ENCODE results near the gene CAPZB. TPM values are rescaled to one million over a fixed set of nuclear protein-coding genes. Genes with fewer than 3 reads are reported as not detected.
A peak's percentile ranks its signal among the peaks of the same experiment; 100 is the strongest.

The CAPZB gene
- total and polyA plus RNA-seq, 7 donors = 128 to 454 (median 214) TPM

GRCh38 chr1:19321071-19321470 is 164.3 kb downstream of the CAPZB start:
- DNase-seq = no peak
- 94 to 99% methylated on average over 3 of the region's 3 CpGs for WGBS, 2 donors
- H3K27me3 ChIP-seq = no peaks in the 10 kb centered on the region
- no peaks in the 10 kb centered on the region for H3K9me3 ChIP-seq
- no peak overlapping the region for H3K4me3 ChIP-seq
- peaks cover 0 to under 1% (median 0%) of the 10 kb centered on the region in 4 donors for H3K4me1 ChIP-seq
- H3K27ac ChIP-seq = no peak overlapping the region
- intact Hi-C loops (cut with DNase I) = no loop called here
- no peak for TF ChIP-seq POLR2A (IDR thresholded peaks at IDR 0.05)
- TF ChIP-seq CTCF (IDR thresholded peaks at IDR 0.05) = no peak
- no peak for TF ChIP-seq EP300 (IDR thresholded peaks at IDR 0.05)
- TF ChIP-seq POLR2AphosphoS5 (IDR thresholded peaks at IDR 0.05) = no peak
- H3K36me3 ChIP-seq = peaks cover 5 to 53% (median 34%) of the 10 kb centered on the region in 4 donors

GRCh38 chr1:19319196-19319595 is 166.1 kb downstream of the CAPZB start:
- WGBS, 2 donors = 87 to 94% methylated on average over 3 of the region's 3 CpGs
- no peaks in the 10 kb centered on the region for H3K27me3 ChIP-seq
- no peak for DNase-seq
- intact Hi-C loops (cut with DNase I) = no loop called here
- H3K9me3 ChIP-seq = no peaks in the 10 kb centered on the region
- peaks cover 0 to 10% (median 3%) of the 10 kb centered on the region in 4 donors for H3K4me1 ChIP-seq
- H3K4me3 ChIP-seq = no peak overlapping the region
- no peak overlapping the region for H3K27ac ChIP-seq
- H3K36me3 ChIP-seq = peaks cover 0 to 34% (median 18%) of the 10 kb centered on the region in 4 donors
- no peak for TF ChIP-seq POLR2A (IDR thresholded peaks at IDR 0.05)
- TF ChIP-seq EP300 (IDR thresholded peaks at IDR 0.05) = no peak
- no peak for TF ChIP-seq POLR2AphosphoS5 (IDR thresholded peaks at IDR 0.05)
- TF ChIP-seq CTCF (IDR thresholded peaks at IDR 0.05) = no peak

- no peaks in the 10 kb centered on the region for H3K27me3 ChIP-seq
- TF ChIP-seq POLR2AphosphoS5 (IDR thresholded peaks at IDR 0.05) (no peak), CTCF (IDR thresholded peaks at IDR 0.05) (no peak), EP300 (IDR thresholded peaks at IDR 0.05) (no peak), POLR2A (IDR thresholded peaks at IDR 0.05) (no peak)
- intact Hi-C loops (cut with DNase I) = no loop called here
- DNase-seq = no peak
- peaks cover 0 to 25% (median 17%) of the 10 kb centered on the region in 4 donors for H3K4me1 ChIP-seq
- WGBS, 2 donors = 86 to 90% methylated on average over 13 of the region's 13 CpGs
- H3K4me3 ChIP-seq = no peak overlapping the region
- H3K27ac ChIP-seq = no peak overlapping the region
- no peaks in the 10 kb centered on the region for H3K9me3 ChIP-seq
- peaks cover 0 to 19% (median 9%) of the 10 kb centered on the region in 4 donors for H3K36me3 ChIP-seq
Measured at GRCh38 chr1:19317126-19317910, 168.0 kb downstream of the CAPZB start.

GRCh38 chr1:19315378-19316198 is 169.8 kb downstream of the CAPZB start:
- H3K27me3 ChIP-seq = no peaks in the 10 kb centered on the region
- H3K36me3 ChIP-seq = peaks cover 0 to 19% (median 9%) of the 10 kb centered on the region in 4 donors
- TF ChIP-seq CTCF (IDR thresholded peaks at IDR 0.05) = no peak
- TF ChIP-seq EP300 (IDR thresholded peaks at IDR 0.05) = no peak
- no peak for TF ChIP-seq POLR2A (IDR thresholded peaks at IDR 0.05)
- TF ChIP-seq POLR2AphosphoS5 (IDR thresholded peaks at IDR 0.05) = no peak
- 65 to 80% methylated on average over 17 of the region's 17 CpGs for whole genome bisulfite sequencing, 2 donors
- H3K4me3 ChIP-seq = no peak overlapping the region
- no peaks in the 10 kb centered on the region for H3K9me3 ChIP-seq
- peaks cover 0 to 35% (median 28%) of the 10 kb centered on the region in 4 donors for H3K4me1 ChIP-seq
- intact Hi-C loops (cut with DNase I) = no loop called here
- no peak overlapping the region for H3K27ac ChIP-seq
- DNase-seq = peak; percentile 57

Measured in sigmoid colon (tissue), 7 donors.